ENCODE results near the gene LRRN2. TPM values are rescaled to one million over a fixed set of nuclear protein-coding genes. Genes with fewer than 3 reads are reported as not detected.

Gene LRRN2
- total RNA-seq (1 to 10 TPM in 4 of 7 donors, under 1 TPM in 3; 0.23 to 9.7 (median 3.7) TPM), polyA plus RNA-seq (1 to 10 TPM; 2.3 to 6.2 TPM)
- long read RNA-seq, donor 1, full-length matches to known transcripts: 3 of 3 reads
- long read RNA-seq, donor 1, partial matches to known transcripts: 0 of 3 reads
- long read RNA-seq, donor 1, other reads (novel, unspliced or antisense): 0 of 3 reads
- long read RNA-seq, donor 2, full-length matches to known transcripts: 12 of 12 reads
- long read RNA-seq, donor 2, partial matches to known transcripts: 0 of 12 reads
- long read RNA-seq, donor 2, other reads (novel, unspliced or antisense): 0 of 12 reads
- long read RNA-seq, donor 3, full-length matches to known transcripts: 14 of 15 reads
- long read RNA-seq, donor 3, partial matches to known transcripts: 0 of 15 reads
- long read RNA-seq, donor 3, other reads (novel, unspliced or antisense): 1 of 15 reads

GRCh38 chr1:204685236-204686006, at the start of gene LRRN2:
Gene LRRN2, minus strand, starts transcription at chr1:204685738. Its CDS starts 65,746 bp downstream, at chr1:204619992.
- Histone ChIP-seq H3K36me3 (no peaks in the 10 kb centered on the region), H3K27me3 (no peaks in the 10 kb centered on the region), H3K27ac (no peak within 1 kb of the TSS), H3K9me3 (no peaks in the 10 kb centered on the region), H3K4me3 (peak within 1 kb of the TSS; percentile 47), H3K4me1 (ENCODE audit: insufficient read depth) (peaks cover 3% of the 10 kb centered on the region)
- TF ChIP-seq POLR2A (IDR thresholded peaks at IDR 0.05) (no peak), EP300 (IDR thresholded peaks at IDR 0.05) (no peak)
- TF ChIP-seq, protein P1, sequence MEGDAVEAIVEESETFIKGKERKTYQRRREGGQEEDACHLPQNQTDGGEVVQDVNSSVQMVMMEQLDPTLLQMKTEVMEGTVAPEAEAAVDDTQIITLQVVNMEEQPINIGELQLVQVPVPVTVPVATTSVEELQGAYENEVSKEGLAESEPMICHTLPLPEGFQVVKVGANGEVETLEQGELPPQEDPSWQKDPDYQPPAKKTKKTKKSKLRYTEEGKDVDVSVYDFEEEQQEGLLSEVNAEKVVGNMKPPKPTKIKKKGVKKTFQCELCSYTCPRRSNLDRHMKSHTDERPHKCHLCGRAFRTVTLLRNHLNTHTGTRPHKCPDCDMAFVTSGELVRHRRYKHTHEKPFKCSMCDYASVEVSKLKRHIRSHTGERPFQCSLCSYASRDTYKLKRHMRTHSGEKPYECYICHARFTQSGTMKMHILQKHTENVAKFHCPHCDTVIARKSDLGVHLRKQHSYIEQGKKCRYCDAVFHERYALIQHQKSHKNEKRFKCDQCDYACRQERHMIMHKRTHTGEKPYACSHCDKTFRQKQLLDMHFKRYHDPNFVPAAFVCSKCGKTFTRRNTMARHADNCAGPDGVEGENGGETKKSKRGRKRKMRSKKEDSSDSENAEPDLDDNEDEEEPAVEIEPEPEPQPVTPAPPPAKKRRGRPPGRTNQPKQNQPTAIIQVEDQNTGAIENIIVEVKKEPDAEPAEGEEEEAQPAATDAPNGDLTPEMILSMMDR (IDR thresholded peaks at IDR 0.05): no peak
- 1% methylated on average over 84 of the region's 84 CpGs for WGBS, 3 donors
- peak in 4 of 5 donors; percentile 28 to 60 (median 42) for DNase-seq
- intact Hi-C loops (cut with DNase I): no loop called here

DNA sequence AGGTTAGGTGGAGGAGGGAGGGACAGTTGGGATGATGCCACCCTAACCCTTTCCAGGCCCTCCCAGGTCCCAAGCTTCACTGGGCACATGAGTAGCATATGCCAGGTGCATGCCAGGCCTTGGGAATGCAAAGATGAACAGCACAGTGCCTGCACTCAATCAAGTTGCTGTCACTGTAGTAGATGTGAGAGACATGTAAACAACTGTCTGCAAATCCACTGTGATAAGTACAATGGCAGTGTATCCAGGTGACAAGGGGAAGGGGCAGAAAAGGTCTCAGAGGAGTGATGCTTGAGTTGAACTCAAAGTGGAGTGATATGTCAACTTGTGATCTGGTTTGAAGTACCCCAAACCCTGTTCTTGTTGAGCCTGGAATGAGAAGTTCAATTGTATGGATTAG, 49.5 kb upstream of the LRRN2 start:
- no peaks in the 10 kb centered on the region for H3K36me3 ChIP-seq
- H3K4me1 ChIP-seq (ENCODE audit: insufficient read depth): no peaks in the 10 kb centered on the region
- H3K4me3 ChIP-seq: no peak overlapping the region
- DNase-seq: no peak
- no peak for TF ChIP-seq POLR2A (IDR thresholded peaks at IDR 0.05)
- TF ChIP-seq, protein P1 (IDR thresholded peaks at IDR 0.05): no peak
- TF ChIP-seq EP300 (IDR thresholded peaks at IDR 0.05): no peak
- no peak overlapping the region for H3K27ac ChIP-seq
- no peaks in the 10 kb centered on the region for H3K9me3 ChIP-seq
- H3K27me3 ChIP-seq: no peaks in the 10 kb centered on the region
- intact Hi-C loops (cut with DNase I): no loop called here

DNA sequence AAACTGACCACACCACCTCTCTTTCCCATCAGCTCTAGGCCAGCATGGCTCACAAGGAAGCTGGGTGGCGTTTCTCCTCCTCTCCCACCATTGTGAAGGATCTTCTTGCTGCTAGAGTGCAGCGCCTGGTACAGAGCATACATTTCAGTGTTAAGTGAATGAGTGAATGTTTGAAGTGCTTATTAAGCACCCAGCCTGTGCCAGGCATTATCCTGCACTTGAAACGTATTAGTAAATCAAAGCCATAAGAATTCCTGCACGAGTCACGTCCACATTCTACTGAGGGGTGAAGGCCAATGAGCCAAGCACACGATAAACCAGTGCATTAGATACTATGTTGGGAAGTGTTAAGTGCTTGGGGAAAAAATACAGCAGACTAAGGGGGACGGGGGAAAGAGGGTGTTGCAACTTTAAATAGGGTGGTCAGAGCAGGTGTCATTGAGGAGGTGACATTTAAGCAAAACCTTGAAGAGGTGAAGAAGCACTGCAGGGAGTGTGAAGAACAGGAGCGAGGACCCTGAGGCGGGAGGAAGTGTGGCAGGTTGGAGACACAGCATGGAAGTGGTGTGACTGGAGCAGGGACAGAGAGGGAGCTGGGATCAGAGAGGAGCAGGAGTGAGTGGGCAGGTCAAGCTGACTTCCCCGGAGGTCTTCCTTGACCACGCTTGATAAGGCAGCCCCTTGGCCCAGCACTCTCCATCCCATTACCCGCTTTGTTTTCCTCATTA, 48.5 kb upstream of the LRRN2 start:
- Histone ChIP-seq H3K9me3 (no peaks in the 10 kb centered on the region), H3K4me3 (no peak overlapping the region), H3K36me3 (no peaks in the 10 kb centered on the region), H3K27me3 (no peaks in the 10 kb centered on the region), H3K4me1 (ENCODE audit: insufficient read depth) (no peaks in the 10 kb centered on the region), H3K27ac (no peak overlapping the region)
- no peak for DNase-seq
- TF ChIP-seq, protein P1 (IDR thresholded peaks at IDR 0.05): no peak
- TF ChIP-seq POLR2A (IDR thresholded peaks at IDR 0.05) (no peak), EP300 (IDR thresholded peaks at IDR 0.05) (no peak)
- 62 to 64% (median 63%) methylated on average over 12 of the region's 12 CpGs for WGBS, 3 donors
- intact Hi-C loops (cut with DNase I): no loop called here

DNA sequence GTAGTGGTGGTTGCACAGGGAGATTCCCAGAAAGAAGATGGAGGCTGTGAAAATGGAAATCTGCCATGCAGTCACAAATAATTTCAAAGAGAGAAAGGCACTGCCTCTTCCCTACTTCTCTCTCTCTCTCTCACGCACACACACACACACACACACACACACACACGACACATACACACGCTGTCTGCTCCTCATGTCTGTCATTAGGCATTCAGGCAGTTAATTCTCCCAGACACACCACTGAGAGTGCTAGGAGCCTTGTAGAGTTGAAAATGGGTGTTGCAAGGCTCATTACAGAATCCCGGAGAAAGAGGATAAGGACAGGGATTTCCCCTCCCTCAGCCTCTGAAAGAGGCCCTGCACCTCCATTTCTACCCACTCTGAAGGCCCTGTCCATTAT, 47.8 kb upstream of the LRRN2 start:
- Histone ChIP-seq H3K4me1 (ENCODE audit: insufficient read depth) (no peaks in the 10 kb centered on the region), H3K36me3 (no peaks in the 10 kb centered on the region), H3K27me3 (no peaks in the 10 kb centered on the region), H3K9me3 (no peaks in the 10 kb centered on the region), H3K4me3 (no peak overlapping the region), H3K27ac (no peak overlapping the region)
- TF ChIP-seq EP300 (IDR thresholded peaks at IDR 0.05) (no peak), POLR2A (IDR thresholded peaks at IDR 0.05) (no peak)
- TF ChIP-seq, protein P1 (IDR thresholded peaks at IDR 0.05): no peak
- intact Hi-C loops (cut with DNase I): no loop called here
- DNase-seq: no peak
- 71 to 76% (median 71%) methylated on average over 4 of the region's 4 CpGs for WGBS, 3 donors
